HG03280 (cell line): ENCODE measurements around the gene LRBA.
"Not testable (repeated sequence)": the region's sequence is repeated elsewhere in the genome, so short reads cannot be mapped to it uniquely, and the experiment has no call there.

Experiments
- ATAC-seq: cut with Tn5 transposase; IDR thresholded peaks from one replicate; pipeline ENCODE4 v1.9.1; 2021; ENCODE audit warnings: mild to moderate bottlenecking, moderate library complexity; ENCODE audit not compliant: unreplicated experiment

Gene LRBA

DNA sequence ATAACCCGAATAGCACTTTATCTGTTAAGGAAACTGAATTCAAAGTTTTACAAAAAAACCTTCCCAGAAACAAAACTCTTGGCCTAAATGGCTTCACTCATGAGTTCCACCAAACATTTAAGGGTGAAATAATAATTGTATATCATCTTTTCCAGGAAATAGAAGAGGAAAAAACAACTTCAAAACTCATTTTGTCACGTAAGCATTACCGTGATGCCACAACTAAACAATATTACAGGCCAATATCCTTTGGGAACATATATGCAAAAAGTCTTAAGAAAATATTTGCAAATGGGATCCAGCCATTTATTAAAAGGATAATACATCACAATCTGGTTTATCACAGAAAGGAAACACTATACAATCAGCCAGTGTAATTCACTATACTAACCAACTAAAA is 563.2 kb downstream of the LRBA start:
- no peak for ATAC-seq

DNA sequence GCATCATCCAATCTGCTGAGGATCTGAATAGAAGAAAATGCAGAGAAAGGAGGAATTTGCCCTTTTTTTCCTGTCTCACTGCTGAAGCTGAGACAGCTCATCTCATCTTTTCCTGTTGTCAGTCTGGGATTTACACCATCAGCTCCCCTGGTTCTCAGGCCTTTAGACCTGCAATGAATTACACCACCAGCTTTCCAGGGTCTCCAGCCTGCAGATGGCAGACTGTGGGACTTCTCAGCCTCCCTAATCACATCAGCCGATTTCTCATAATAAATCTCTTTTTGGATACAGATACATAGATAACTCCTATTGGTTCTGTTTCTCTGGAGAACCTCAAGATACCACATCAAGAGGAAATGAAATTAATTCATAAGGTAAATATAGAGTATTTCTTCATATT is 567.7 kb downstream of the LRBA start:
- ATAC-seq = no peak

DNA sequence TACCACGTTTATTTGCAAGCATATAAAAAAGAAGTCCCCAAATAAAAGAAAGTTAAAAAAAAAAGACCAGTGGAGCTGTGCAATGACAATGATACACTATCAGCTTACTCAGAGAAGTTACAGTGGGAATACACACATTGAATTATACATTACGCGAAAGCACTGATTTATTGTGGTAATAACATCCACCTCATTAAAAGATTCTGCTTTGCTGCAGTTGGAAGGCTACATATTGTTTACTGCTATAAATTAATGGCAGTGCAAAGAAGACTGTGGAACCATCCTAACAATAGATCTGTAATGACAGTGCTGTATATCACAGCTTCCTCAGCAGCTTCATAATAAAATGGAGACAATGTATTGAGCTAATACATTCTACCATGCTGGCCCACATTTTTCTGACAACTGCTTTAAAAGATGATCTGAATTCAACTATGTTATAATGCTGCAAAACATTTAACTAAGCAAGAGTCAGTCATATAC is 575.6 kb downstream of the LRBA start:
- no peak for ATAC-seq

GRCh38 chr4:150436598-150437370 is 578.3 kb downstream of the LRBA start:
- no peak for ATAC-seq

- ATAC-seq = no peak
Observed at GRCh38 chr4:150431221-150431620, 583.9 kb downstream of the LRBA start.

- ATAC-seq = no peak
Observed at GRCh38 chr4:150425161-150425560, 589.9 kb downstream of the LRBA start.

GRCh38 chr4:150423503-150423902 is 591.6 kb downstream of the LRBA start:
- no peak for ATAC-seq

- no peak for ATAC-seq
Observed at GRCh38 chr4:150423074-150423473, 592.0 kb downstream of the LRBA start.

DNA sequence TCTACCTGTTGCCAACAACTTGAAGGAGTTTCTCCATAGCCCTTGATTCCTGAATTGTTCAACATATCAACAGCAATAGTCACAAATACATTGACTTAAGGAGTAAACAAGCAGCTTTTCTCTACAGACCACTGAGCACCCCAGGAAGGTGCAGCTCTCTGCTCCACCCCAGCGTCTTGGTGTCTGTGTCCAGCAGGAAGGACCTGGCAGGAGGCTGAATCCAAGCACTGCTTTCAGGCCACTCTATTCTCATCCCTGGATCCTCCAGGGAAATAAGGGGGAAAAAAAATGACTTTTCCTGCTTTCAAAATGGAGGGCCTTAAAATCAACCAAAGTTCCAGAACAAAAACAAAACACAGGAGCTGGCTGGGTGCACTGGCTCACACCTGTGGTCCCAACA is 593.5 kb downstream of the LRBA start:
- ATAC-seq = no peak

DNA sequence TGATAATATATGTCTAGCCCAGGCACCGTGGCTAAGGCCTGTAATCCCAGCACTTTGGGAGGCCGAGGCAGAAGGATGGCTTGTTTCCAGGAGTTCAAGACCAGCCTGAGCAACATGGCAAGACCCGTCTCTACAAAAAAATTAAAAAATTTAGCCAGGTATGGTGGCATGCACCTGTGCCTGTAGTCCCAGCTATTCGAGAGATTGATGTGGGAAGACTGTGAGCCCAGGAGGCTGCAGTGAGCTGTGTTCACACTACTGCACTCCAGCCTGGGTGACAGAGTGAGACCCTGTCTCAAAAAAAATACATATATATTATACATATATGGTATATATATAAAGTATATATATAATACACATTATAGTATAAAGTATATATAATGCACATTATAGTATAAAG is 595.1 kb downstream of the LRBA start:
- ATAC-seq = no peak

- no peak for ATAC-seq
Observed at GRCh38 chr4:150418757-150419410, 596.2 kb downstream of the LRBA start.

DNA sequence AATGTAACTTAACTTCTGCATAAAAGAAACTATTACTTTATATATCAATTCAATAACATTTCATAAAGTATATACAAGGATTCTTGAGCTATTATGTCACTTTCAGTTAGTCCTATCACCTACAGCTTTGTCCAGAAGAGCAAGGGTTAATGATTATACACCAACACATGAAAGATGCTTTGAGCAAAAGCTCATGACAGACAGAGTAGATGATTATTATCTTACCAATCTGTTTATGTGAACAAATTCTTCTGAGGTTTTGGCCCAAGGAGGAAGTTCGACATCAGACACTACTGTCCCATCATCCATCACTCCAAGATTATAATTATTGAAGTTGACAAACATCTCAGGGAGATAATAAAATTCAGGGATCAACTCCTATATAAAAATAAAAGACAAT is 599.9 kb downstream of the LRBA start:
- ATAC-seq = no peak

GRCh38 chr4:150411520-150411919 is 603.6 kb downstream of the LRBA start:
- ATAC-seq = no peak

DNA sequence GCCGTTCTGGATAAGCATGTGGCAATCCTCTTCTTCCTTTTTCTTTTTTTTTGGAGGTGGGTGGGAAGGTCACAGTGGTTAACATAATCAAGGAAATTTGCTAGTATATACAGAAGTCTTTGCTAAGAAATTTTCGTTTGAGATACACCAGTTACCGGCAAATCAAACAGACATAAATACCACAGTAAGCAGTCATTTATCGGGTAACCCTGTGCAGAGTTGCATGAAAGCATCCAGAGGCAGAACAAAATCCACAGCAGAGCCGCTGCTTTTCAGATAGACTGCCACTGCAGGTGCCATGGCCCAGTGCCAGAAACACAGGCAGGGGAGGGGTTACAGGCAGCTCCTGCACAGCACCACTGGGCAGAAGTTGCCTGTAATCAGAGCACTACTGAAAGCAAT is 612.2 kb downstream of the LRBA start:
- ATAC-seq = no peak

GRCh38 chr4:150401083-150401687 is 613.9 kb downstream of the LRBA start:
- no peak for ATAC-seq

DNA sequence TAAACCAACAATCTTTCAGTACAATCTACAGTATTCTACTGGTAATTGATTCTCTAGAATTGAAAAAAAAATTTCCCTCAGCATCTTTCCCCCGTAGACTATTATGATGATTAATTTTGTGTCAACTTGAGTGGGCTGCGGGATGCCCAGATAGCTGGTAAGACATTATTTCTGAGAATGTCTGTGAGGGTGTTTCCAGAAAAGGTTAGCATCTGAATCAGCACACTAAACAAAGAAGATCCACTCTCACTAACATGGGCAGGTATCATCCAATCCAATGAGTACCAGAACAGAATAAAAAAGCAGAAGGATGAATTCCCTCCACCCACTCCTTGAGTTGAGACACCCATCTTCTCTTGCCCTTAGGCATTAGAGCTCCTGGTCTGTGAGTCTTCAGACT is 619.2 kb downstream of the LRBA start:
- ATAC-seq = no peak

- ATAC-seq = no peak
Observed at GRCh38 chr4:150394046-150394445, 621.0 kb downstream of the LRBA start.

GRCh38 chr4:150391052-150391451 is 624.0 kb downstream of the LRBA start:
- no peak for ATAC-seq

- no peak for ATAC-seq
Observed at GRCh38 chr4:150390531-150390910, 624.6 kb downstream of the LRBA start.

- ATAC-seq = no peak
Observed at GRCh38 chr4:150389896-150390530, 625.1 kb downstream of the LRBA start.

- ATAC-seq = no peak
Observed at GRCh38 chr4:150387981-150388380, 627.1 kb downstream of the LRBA start.

DNA sequence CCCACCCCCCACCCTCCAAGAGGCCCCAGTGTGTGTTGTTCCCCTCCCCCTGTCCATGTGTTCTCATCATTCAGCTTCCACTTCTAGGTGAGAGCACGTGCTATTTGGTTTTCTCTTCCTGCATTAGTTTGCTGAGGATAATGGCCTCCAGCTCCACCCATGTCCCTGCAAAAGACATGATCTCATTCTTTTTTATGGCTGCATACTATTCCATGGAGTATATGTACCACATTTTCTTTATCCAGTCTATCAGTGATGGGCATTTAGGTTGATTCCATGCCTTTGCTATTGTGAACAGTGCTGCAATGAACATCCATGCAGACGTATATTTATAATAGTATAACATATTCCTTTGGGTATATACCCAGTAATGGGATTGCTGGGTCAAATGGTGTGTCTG is 628.7 kb downstream of the LRBA start:
- ATAC-seq = not testable (repeated sequence)
